A549 (cell line): ENCODE measurements around the gene HEXD.

ENCODE experiments used
- CEBPB ChIP-seq, 2 experiments: fragments of >200 bp in 1 of 2; sonication (Bioruptor Twin) in 1 of 2; formaldehyde crosslinking in 1 of 2; IDR thresholded peaks; 2 replicates each; pipeline ENCODE4 v1.6.1; 2012 to 2016
- EP300 ChIP-seq, 2 experiments: fragments of >200 bp; sonication (Bioruptor Twin); formaldehyde crosslinking; IDR thresholded peaks; 2 replicates in 1 of 2; 3 replicates in 1 of 2; pipeline ENCODE4 v1.6.1; 2016 to 2017
- HOXA7 ChIP-seq: fragments of 250-450 bp; sonication (Bioruptor Pico); IDR thresholded peaks from 2 replicates; pipeline ENCODE4 v1.5.0; 2020; ENCODE audit warnings: mild to moderate bottlenecking, moderate library complexity
- JUN ChIP-seq, 2 experiments: fragments of >200 bp; sonication (Bioruptor Twin); formaldehyde crosslinking; IDR thresholded peaks; 2 replicates in 1 of 2; 3 replicates in 1 of 2; pipeline ENCODE4 v1.6.1; 2016 to 2017
- POLR2A ChIP-seq: IDR thresholded peaks from 2 replicates; pipeline ENCODE4 v1.6.1; 2012; ENCODE audit warnings: mild to moderate bottlenecking, low read length
- RAD21 ChIP-seq, 2 experiments: fragments of >200 bp in 1 of 2; sonication (Bioruptor Twin) in 1 of 2; formaldehyde crosslinking in 1 of 2; IDR thresholded peaks in 1 of 2; conservative IDR thresholded peaks in 1 of 2; 2 replicates in 1 of 2; 3 replicates in 1 of 2; pipeline ENCODE4 v1.6.1; 2012 to 2018; ENCODE audit warnings: inconsistent platforms in 1 of 2
- ZC3H11A ChIP-seq: fragments of 450-650 bp; IDR thresholded peaks from 2 replicates; pipeline ENCODE4 v1.6.1; 2014; ENCODE audit warnings: antibody characterized with exemption, mild to moderate bottlenecking
- TF ChIP-seq, protein P1 (sequence below): fragments of >200 bp; sonication (Bioruptor Twin); formaldehyde crosslinking; IDR thresholded peaks from 3 replicates; pipeline ENCODE4 v1.5.1; 2016
- TF ChIP-seq, protein P2 (sequence below): fragments of 200-600 bp; sonication (generic); IDR thresholded peaks from 2 replicates; pipeline ENCODE4 v1.6.1; 2016; ENCODE audit warnings: antibody characterized with exemption, mild to moderate bottlenecking, moderate library complexity

DNA sequence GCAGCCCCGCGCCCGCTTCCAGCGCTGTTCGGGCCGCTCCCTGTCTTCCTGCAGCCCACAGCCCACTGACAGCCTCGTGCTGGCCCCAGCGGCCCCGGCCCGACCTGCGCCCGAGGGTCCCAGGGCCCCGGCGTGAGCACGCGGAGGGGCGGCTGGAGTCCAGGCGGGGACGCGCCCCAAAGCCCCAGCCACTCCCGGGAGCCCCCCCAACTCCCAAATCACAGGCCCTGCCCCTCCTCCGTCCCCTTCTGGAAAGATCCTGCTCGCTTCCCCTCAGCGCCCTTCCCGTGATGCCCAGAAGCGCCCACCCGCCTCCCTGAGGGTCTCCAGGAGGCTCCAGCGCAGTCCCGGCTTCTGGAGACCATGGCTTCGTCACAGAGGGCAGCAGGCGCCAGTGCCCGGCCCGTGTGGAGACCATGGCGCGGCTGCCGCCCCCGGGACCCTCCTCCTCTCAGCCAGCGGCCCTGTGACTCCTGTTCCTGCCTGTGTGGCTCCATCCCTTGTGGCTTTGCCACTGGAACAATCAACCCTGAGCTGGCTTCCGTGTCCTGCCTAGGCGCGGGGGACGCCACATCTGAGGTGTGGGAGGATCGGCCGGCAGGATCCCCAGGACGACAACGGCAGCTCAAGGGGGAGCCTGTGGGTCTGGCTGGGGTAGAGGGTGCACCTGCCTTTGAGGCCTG, 42.6 kb upstream of the HEXD start:
- TF ChIP-seq, protein P1, sequence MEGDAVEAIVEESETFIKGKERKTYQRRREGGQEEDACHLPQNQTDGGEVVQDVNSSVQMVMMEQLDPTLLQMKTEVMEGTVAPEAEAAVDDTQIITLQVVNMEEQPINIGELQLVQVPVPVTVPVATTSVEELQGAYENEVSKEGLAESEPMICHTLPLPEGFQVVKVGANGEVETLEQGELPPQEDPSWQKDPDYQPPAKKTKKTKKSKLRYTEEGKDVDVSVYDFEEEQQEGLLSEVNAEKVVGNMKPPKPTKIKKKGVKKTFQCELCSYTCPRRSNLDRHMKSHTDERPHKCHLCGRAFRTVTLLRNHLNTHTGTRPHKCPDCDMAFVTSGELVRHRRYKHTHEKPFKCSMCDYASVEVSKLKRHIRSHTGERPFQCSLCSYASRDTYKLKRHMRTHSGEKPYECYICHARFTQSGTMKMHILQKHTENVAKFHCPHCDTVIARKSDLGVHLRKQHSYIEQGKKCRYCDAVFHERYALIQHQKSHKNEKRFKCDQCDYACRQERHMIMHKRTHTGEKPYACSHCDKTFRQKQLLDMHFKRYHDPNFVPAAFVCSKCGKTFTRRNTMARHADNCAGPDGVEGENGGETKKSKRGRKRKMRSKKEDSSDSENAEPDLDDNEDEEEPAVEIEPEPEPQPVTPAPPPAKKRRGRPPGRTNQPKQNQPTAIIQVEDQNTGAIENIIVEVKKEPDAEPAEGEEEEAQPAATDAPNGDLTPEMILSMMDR: no peak
- TF ChIP-seq, protein P2, sequence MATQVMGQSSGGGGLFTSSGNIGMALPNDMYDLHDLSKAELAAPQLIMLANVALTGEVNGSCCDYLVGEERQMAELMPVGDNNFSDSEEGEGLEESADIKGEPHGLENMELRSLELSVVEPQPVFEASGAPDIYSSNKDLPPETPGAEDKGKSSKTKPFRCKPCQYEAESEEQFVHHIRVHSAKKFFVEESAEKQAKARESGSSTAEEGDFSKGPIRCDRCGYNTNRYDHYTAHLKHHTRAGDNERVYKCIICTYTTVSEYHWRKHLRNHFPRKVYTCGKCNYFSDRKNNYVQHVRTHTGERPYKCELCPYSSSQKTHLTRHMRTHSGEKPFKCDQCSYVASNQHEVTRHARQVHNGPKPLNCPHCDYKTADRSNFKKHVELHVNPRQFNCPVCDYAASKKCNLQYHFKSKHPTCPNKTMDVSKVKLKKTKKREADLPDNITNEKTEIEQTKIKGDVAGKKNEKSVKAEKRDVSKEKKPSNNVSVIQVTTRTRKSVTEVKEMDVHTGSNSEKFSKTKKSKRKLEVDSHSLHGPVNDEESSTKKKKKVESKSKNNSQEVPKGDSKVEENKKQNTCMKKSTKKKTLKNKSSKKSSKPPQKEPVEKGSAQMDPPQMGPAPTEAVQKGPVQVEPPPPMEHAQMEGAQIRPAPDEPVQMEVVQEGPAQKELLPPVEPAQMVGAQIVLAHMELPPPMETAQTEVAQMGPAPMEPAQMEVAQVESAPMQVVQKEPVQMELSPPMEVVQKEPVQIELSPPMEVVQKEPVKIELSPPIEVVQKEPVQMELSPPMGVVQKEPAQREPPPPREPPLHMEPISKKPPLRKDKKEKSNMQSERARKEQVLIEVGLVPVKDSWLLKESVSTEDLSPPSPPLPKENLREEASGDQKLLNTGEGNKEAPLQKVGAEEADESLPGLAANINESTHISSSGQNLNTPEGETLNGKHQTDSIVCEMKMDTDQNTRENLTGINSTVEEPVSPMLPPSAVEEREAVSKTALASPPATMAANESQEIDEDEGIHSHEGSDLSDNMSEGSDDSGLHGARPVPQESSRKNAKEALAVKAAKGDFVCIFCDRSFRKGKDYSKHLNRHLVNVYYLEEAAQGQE: no peak
- TF ChIP-seq RAD21 (conservative IDR thresholded peaks at IDR 0.05 in 1 of 2, IDR thresholded peaks at IDR 0.05 in 1 of 2) (no peak), ZC3H11A (no peak), POLR2A (no peak), EP300 (IDR thresholded peaks at IDR 0.05) (no peak), JUN (IDR thresholded peaks at IDR 0.05) (no peak), CEBPB (IDR thresholded peaks at IDR 0.05) (no peak), HOXA7 (CRISPR knock-in tag) (no peak)
